Uterus (tissue), 2 donors: ENCODE data around the gene MED27.

ENCODE experiments used
- CTCF ChIP-seq, 4 experiments: fragments of 200-600 bp in 2 of 4; fragments of 450-650 bp in 2 of 4; sonication (generic) in 2 of 4; IDR thresholded peaks; one replicate each; pipeline ENCODE4 v1.5.1; 2016 to 2019; ENCODE audit warnings: antibody characterized with exemption in 4 of 4, mild to moderate bottlenecking in 2 of 4, moderate library complexity in 1 of 4
- POLR2A ChIP-seq, 2 donors: fragments of 450-650 bp; IDR thresholded peaks; one replicate each; pipeline ENCODE4 v1.6.1; 2016; ENCODE audit warnings: antibody characterized with exemption in 2 of 2, mild to moderate bottlenecking in 1 of 2, moderate library complexity in 1 of 2

DNA sequence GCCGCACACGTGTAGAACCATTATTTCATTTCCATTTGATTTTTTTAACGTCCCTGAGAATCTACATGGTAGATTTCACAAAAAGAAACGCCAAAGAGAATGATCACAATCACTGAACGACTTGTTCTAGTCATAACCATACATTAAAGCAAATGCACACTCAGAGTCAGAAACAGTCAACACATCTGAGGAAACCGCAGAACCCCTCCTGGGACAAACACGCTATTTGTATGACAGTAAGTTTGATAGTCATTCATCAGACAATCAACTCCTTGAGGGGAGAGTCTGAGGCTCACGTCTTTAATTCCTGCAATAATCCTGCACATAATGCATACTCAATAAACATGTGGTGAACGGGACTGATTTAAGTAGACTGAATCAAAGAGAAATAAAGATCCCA, 129.2 kb downstream of the MED27 start:
- TF ChIP-seq POLR2A (IDR thresholded peaks at IDR 0.05) (no peak), CTCF (IDR thresholded peaks at IDR 0.05) (no peak)
